ENCODE results near the gene GOLGA5.

The GOLGA5 gene

DNA sequence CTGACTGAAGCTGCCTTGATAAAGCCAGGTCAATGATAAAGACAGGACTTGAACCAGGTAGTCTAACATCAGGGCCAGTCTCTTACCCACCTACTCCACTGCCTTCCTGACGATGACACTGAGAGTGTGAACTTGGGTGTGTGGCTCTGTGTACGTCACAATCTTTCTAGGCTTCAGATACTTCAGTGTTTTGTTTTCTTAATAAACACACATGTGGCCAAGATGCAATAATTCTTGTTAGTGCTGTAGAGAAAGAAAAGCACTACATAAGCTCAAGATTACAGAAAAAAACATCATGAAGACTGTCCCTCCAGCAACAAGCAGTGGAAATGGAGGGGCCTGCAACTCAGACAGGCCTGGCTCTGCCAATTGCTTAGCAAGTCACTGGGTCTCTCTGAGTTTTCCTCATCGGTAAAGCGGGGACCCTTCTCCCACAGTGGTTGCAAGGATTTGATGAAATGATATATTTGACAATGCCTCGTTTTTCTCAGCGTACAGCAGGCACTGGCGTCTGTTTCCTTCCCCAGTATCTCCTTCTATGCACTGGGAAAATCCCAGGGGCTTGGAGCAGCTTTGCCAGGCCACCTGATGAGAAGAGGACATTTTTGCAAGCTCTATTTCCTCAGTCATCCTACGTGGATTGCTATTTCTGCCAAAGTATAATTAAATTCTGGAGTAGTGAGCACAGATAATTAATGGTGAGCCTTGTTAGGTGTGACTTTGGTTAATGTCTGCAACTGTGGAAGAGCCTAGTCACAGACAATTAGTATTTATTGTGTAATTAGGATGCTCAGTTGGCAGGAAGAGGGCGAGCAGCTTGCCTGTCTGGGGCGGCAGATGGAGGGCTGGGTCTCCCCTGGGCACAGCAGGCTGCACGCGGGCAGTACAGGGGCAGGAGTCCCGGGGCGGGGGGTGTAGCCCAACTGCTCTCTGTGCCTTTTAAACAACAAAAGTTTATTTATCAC, 73.1 kb downstream of the GOLGA5 start:
- DNase-seq (ENCODE audit: low read depth), result no peak
- H3K4me3 ChIP-seq (ENCODE audit: low read depth, low read length), result no peak overlapping the region
- TF ChIP-seq, protein P1, sequence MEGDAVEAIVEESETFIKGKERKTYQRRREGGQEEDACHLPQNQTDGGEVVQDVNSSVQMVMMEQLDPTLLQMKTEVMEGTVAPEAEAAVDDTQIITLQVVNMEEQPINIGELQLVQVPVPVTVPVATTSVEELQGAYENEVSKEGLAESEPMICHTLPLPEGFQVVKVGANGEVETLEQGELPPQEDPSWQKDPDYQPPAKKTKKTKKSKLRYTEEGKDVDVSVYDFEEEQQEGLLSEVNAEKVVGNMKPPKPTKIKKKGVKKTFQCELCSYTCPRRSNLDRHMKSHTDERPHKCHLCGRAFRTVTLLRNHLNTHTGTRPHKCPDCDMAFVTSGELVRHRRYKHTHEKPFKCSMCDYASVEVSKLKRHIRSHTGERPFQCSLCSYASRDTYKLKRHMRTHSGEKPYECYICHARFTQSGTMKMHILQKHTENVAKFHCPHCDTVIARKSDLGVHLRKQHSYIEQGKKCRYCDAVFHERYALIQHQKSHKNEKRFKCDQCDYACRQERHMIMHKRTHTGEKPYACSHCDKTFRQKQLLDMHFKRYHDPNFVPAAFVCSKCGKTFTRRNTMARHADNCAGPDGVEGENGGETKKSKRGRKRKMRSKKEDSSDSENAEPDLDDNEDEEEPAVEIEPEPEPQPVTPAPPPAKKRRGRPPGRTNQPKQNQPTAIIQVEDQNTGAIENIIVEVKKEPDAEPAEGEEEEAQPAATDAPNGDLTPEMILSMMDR (IDR thresholded peaks at IDR 0.05; ENCODE audit: insufficient read depth, low read depth, low read length, missing control alignments), result no peak

DNA sequence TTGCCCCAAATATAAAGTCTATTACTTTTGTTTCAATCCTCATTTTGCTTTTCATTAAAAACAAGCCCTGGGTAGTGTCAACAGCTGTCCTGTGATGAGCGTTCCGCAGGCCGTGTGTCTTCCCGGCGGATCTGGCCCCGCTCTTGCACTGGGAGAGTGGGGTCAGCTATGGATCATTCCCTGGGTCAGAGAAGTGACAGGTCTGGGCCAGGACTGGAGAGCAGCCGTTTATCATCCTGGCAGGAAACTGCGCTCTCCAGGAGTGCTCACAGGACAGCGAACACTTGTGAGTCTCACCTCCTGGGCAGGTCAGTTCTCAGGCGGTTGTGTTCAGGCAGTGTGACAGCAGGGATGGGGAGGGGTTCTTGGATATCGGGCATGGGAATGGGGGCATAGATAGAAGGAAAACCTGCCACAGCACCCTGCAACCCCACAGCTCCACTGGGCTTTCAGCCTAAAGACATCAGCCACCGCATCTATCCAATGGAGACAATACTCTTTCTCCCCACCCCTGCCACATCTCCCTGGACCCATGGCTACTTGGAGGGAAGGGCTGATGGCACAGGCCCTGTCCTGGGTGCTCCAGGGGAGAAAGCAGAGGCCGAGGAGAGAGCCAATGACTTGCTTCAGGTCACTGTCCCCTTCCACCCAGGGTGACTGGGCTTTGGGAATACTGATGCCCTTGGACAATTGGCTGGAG, 81.0 kb downstream of the GOLGA5 start:
- TF ChIP-seq, protein P1 (IDR thresholded peaks at IDR 0.05; ENCODE audit: insufficient read depth, low read depth, low read length, missing control alignments), result no peak
- DNase-seq (ENCODE audit: low read depth), result no peak
- no peak overlapping the region for H3K4me3 ChIP-seq (ENCODE audit: low read depth, low read length)

GRCh38 chr14:92877757-92878431, 83.8 kb downstream of the GOLGA5 start:
- H3K4me3 ChIP-seq (ENCODE audit: low read depth, low read length), result no peak overlapping the region
- TF ChIP-seq, protein P1 (IDR thresholded peaks at IDR 0.05; ENCODE audit: insufficient read depth, low read depth, low read length, missing control alignments), result no peak
- no peak for DNase-seq (ENCODE audit: low read depth)

DNA sequence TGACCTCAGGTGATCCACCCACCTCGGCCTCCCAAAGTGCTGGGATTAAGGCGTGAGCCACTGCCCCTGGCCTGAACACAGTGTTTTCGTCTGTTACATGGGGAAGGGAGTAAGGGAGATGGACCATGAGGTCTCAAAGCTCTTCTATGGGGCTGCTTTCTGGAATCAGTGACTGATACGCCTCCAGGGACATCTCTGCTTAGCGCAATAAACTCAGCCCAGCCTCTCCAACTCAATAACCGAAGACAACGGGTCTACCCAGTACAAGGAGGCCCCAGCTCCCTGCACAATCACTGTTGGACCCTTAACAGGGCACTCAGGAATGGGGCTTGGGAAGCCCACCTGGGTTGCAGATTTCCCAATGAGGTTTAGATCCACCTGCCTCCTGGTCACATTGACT, 86.2 kb downstream of the GOLGA5 start:
- no peak overlapping the region for H3K4me3 ChIP-seq (ENCODE audit: low read depth, low read length)
- no peak for DNase-seq (ENCODE audit: low read depth)
- TF ChIP-seq, protein P1 (IDR thresholded peaks at IDR 0.05; ENCODE audit: insufficient read depth, low read depth, low read length, missing control alignments), result no peak

DNA sequence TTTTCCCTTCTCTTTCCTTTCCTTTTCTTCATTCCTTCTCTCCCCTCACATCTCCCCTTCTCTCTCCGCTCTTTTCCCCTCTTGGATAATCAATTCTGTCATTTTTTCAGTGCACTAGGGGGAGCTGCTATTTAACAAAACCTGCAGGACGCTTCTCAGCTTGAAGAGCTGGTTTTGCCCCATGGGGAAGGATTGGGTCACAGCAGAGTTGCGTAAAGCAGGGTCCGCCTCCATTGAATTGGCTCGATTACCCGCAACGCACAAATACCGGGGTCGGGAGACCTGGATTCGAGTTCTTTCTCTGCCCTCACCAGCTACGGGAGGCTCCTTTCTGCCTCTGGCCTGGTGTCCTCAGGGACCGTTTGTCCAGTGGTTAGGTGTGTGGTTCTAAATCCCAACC, 86.7 kb downstream of the GOLGA5 start:
- no peak for DNase-seq (ENCODE audit: low read depth)
- TF ChIP-seq, protein P1 (IDR thresholded peaks at IDR 0.05; ENCODE audit: insufficient read depth, low read depth, low read length, missing control alignments), result no peak
- H3K4me3 ChIP-seq (ENCODE audit: low read depth, low read length), result no peak overlapping the region

- H3K4me3 ChIP-seq (ENCODE audit: low read depth, low read length), result no peak overlapping the region
- TF ChIP-seq, protein P1 (IDR thresholded peaks at IDR 0.05; ENCODE audit: insufficient read depth, low read depth, low read length, missing control alignments), result no peak
- no peak for DNase-seq (ENCODE audit: low read depth)
These were observed 89.0 kb downstream of the GOLGA5 start for GRCh38 chr14:92883066-92883465.

All from GM12865 (cell line).